Esophagus muscularis mucosa (tissue), 4 donors: ENCODE results near the gene RNU2-1. TPM values are rescaled to one million over a fixed set of nuclear protein-coding genes. Genes with fewer than 3 reads are reported as not detected.
"Not testable (repeated sequence)": the region's sequence is repeated elsewhere in the genome, so short reads cannot be mapped to it uniquely, and the experiment has no call there.

Experiments
- DNase-seq: peaks from one replicate; pipeline ENCODE4 v3.0.0-alpha.2; 2017; ENCODE audit errors: extremely low spot score
- H3K27ac ChIP-seq, 4 donors: fragments of 200-600 bp; sonication (generic); replicated peaks in 1 of 4; 1 replicate in 3 of 4; 2 replicates in 1 of 4; pipeline ENCODE4 v1.5.1; 2016 to 2019; ENCODE audit warnings: mild to moderate bottlenecking in 1 of 4
- H3K27me3 ChIP-seq, 4 donors: fragments of 200-600 bp; sonication (generic); one replicate each; pipeline versions ENCODE4 v1.5.1 to v1.6.0; 2016 to 2019
- H3K36me3 ChIP-seq, 4 donors: fragments of 200-600 bp; sonication (generic); one replicate each; pipeline ENCODE4 v1.5.1; 2016 to 2019
- H3K4me1 ChIP-seq, 4 donors: fragments of 200-600 bp; sonication (generic); one replicate each; pipeline ENCODE4 v1.5.1; 2016 to 2019
- H3K4me3 ChIP-seq, 4 donors: fragments of 200-600 bp; sonication (generic); 1 replicate in 2 of 4; 2 replicates in 2 of 4; pipeline ENCODE4 v1.5.1; 2016 to 2019; ENCODE audit warnings: mild to moderate bottlenecking in 4 of 4, moderate library complexity in 1 of 4
- H3K9me3 ChIP-seq, 4 donors: fragments of 200-600 bp; sonication (generic); 1 replicate in 3 of 4; 2 replicates in 1 of 4; pipeline ENCODE4 v1.5.1; 2016 to 2019
- WGBS: methylation state at CpG from one replicate; pipeline ENCODE4 v1.1.5; 2018; 5-methylcytosine and 5-hydroxymethylcytosine counted together
- intact Hi-C: fragments of 100-400 bp; cut with DNase I; formaldehyde crosslinking; loops from one replicate; pipeline ENCODE4 v1.15.1; 2023
- total RNA-seq, 4 donors: library from RNA; depleted of rRNA; stranded (reverse); fragments of >200 nt; gene quantifications; one replicate each; pipeline versions ENCODE4 v1.1.0 to v1.2.1, GENCODE V29; 2016

Gene RNU2-1
- not detected for total RNA-seq

DNA sequence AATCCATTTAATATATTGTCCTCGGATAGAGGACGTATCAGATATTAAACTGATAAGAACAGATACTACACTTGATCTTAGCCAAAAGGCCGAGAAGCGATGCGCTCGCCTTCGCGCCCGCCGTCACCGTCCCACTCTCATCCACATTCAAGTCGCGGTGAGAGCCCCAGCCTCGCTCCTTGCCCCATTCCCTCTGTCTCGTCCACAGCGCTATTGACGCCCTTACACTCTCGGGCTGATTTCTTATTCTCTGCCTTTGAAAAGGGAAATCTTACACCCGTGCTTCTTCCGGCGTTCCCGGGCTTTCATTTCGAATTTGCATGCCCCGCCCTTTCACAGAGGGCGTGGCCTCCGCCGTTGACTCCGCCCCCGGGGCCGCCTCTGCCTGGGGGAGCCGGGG lies at the start of gene RNU2-1:
TSS of gene RNU2-1 (minus strand) at position 101 of the 400 bp plus-strand sequence.
- no CpG with 5 or more reads among the region's 31 CpGs for WGBS
- H3K4me3 ChIP-seq, H3K4me1 ChIP-seq, H3K36me3 ChIP-seq, H3K27me3 ChIP-seq, H3K27ac ChIP-seq, intact Hi-C loops, DNase-seq, H3K9me3 ChIP-seq: not testable (repeated sequence)

DNA sequence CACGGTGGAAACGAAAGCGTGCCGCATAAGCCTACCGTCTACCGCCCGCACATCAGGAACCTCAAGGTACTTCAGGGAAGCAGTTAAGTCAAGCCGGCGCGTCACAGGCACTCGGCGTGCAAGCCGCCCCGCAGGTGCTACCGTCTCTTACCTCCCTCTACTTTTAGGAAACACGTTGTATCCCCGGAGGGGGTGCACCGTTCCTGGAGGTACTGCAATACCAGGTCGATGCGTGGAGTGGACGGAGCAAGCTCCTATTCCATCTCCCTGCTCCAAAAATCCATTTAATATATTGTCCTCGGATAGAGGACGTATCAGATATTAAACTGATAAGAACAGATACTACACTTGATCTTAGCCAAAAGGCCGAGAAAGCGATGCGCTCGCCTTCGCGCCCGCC lies 39.1 kb upstream of the RNU2-1 start:
- WGBS = no CpG with 5 or more reads among the region's 30 CpGs
- intact Hi-C loops, H3K9me3 ChIP-seq, H3K27me3 ChIP-seq, H3K36me3 ChIP-seq, H3K4me3 ChIP-seq, H3K4me1 ChIP-seq, H3K27ac ChIP-seq, DNase-seq: not testable (repeated sequence)

DNA sequence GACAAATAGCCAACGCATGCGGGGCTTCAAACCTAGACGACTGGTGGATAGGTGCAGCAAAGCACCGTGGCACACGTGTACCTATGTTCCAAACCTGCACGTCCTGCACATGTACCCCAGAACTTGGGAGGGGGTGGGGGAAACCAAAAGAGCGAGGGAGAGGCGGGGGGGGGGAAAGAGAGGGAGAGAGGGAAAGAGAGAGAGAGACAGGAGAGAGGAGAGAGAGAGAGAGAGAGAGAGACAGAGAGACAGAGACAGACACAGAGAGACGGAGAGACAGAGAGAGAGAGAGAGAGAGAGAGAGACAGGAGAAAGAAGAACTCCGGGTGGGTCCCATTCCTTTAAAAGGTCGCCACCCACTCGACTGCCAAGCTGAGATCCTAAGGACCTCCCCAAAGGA lies 38.7 kb upstream of the RNU2-1 start:
- WGBS = no CpG with 5 or more reads among the region's 12 CpGs
- H3K27ac ChIP-seq, H3K9me3 ChIP-seq, H3K36me3 ChIP-seq, DNase-seq, H3K27me3 ChIP-seq, H3K4me3 ChIP-seq, H3K4me1 ChIP-seq, intact Hi-C loops: not testable (repeated sequence)

DNA sequence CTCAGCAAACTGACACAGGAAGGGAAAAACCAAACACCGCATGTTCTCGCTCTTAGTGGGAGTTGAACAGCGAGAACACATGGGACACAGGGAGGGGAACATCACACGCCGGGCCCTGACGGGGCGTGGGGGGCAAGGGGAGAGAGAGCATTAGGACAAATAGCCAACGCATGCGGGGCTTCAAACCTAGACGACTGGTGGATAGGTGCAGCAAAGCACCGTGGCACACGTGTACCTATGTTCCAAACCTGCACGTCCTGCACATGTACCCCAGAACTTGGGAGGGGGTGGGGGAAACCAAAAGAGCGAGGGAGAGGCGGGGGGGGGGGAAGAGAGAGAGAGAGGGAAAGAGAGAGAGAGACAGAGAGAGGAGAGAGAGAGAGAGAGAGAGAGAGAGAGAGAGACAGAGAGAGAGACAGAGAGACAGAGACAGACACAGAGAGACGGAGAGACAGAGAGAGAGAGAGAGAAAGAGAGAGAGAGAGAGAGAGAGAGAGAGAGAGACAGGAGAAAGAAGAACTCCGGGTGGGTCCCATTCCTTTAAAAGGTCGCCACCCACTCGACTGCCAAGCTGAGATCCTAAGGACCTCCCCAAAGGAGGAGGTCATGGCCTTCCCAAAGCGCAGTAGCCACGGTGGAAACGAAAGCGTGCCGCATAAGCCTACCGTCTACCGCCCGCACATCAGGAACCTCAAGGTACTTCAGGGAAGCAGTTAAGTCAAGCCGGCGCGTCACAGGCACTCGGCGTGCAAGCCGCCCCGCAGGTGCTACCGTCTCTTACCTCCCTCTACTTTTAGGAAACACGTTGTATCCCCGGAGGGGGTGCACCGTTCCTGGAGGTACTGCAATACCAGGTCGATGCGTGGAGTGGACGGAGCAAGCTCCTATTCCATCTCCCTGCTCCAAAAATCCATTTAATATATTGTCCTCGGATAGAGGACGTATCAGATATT lies 37.1 kb upstream of the RNU2-1 start:
- H3K27ac ChIP-seq, H3K4me1 ChIP-seq, H3K4me3 ChIP-seq, DNase-seq, H3K36me3 ChIP-seq, intact Hi-C loops, H3K27me3 ChIP-seq, H3K9me3 ChIP-seq: not testable (repeated sequence)
- WGBS = no CpG with 5 or more reads among the region's 43 CpGs

DNA sequence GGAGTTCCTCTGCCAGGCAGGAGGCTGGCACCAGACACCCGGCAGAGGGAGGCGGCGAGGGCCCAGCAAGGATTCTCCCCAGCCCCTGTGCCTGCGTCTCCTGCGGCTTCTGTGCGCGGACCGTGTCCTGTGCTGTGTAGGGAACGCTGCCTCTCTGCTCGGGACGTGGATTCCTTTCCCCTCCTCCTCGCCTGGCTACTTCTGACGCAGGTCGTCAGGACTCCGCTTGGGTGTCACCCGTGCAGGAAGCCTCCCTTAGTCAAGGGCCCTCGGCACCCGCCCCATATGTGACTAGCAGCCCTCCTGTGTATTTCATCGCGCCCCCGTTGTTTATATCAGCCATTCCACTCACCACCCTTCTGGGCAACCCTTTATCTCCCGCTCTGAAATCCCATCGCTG lies 12.7 kb upstream of the RNU2-1 start:
- H3K36me3 ChIP-seq, H3K9me3 ChIP-seq, intact Hi-C loops, H3K27me3 ChIP-seq, DNase-seq, H3K4me1 ChIP-seq: not testable (repeated sequence)
- 21% methylated on average over 18 of the region's 23 CpGs for WGBS
- H3K27ac ChIP-seq = peak overlapping the region in 3 of 4 donors; percentile 64 to 77 (median 76)
- H3K4me3 ChIP-seq = peak overlapping the region; percentile 24 to 50 (median 41)

DNA sequence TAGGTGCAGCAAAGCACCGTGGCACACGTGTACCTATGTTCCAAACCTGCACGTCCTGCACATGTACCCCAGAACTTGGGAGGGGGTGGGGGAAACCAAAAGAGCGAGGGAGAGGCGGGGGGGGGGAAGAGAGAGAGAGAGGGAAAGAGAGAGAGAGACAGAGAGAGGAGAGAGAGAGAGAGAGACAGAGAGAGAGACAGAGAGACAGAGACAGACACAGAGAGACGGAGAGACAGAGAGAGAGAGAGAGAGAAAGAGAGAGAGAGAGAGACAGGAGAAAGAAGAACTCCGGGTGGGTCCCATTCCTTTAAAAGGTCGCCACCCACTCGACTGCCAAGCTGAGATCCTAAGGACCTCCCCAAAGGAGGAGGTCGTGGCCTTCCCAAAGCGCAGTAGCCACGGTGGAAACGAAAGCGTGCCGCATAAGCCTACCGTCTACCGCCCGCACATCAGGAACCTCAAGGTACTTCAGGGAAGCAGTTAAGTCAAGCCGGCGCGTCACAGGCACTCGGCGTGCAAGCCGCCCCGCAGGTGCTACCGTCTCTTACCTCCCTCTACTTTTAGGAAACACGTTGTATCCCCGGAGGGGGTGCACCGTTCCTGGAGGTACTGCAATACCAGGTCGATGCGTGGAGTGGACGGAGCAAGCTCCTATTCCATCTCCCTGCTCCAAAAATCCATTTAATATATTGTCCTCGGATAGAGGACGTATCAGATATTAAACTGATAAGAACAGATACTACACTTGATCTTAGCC lies 7.0 kb upstream of the RNU2-1 start:
- H3K4me3 ChIP-seq, DNase-seq, H3K9me3 ChIP-seq, H3K36me3 ChIP-seq, H3K4me1 ChIP-seq, H3K27me3 ChIP-seq, intact Hi-C loops, H3K27ac ChIP-seq: not testable (repeated sequence)
- WGBS = no CpG with 5 or more reads among the region's 34 CpGs

DNA sequence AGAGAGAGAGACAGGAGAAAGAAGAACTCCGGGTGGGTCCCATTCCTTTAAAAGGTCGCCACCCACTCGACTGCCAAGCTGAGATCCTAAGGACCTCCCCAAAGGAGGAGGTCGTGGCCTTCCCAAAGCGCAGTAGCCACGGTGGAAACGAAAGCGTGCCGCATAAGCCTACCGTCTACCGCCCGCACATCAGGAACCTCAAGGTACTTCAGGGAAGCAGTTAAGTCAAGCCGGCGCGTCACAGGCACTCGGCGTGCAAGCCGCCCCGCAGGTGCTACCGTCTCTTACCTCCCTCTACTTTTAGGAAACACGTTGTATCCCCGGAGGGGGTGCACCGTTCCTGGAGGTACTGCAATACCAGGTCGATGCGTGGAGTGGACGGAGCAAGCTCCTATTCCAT lies 5.8 kb upstream of the RNU2-1 start:
- H3K27ac ChIP-seq, H3K27me3 ChIP-seq, H3K4me1 ChIP-seq, H3K9me3 ChIP-seq, H3K36me3 ChIP-seq, DNase-seq, H3K4me3 ChIP-seq, intact Hi-C loops: not testable (repeated sequence)
- no CpG with 5 or more reads among the region's 26 CpGs for WGBS

DNA sequence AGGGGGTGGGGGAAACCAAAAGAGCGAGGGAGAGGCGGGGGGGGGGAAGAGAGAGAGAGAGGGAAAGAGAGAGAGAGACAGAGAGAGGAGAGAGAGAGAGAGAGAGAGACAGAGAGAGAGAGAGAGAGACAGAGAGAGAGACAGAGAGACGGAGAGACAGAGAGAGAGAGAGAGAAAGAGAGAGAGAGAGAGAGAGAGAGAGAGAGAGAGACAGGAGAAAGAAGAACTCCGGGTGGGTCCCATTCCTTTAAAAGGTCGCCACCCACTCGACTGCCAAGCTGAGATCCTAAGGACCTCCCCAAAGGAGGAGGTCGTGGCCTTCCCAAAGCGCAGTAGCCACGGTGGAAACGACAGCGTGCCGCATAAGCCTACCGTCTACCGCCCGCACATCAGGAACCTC lies 514 bp downstream of the RNU2-1 start:
- WGBS = no CpG with 5 or more reads among the region's 15 CpGs
- H3K36me3 ChIP-seq, intact Hi-C loops, DNase-seq, H3K4me3 ChIP-seq, H3K27me3 ChIP-seq, H3K4me1 ChIP-seq, H3K9me3 ChIP-seq, H3K27ac ChIP-seq: not testable (repeated sequence)

DNA sequence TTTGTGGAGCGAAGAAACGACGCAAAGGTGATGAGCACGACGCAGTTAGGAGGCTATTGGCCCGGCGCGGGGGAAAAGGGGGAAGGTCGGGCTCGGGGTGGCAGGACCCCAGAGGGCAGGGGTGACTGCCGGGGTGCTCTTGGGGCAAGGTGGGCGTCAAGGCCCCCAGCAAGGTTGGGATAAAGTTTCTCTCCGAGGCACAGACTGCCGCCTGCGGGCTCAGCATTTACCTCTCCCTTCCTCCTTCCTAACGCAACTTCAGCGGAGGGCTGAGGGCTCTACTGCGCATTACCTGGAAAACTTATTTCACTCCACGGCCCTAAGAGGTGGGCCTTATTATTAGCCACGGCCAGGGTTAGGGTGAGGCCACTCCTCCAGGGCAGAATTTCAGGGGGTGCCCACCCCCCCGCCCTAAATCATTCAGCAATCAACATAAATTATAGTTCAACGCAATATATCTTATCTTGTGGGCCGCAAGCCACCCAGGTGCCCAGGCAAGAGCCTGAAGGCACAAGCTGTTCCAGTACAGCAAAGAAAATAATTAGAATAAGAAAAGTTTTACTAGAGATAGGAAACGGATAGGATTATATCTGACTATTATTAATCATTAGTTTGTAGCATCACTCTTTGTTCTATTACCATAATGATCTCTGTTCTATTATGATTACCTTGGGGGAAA lies 1.6 kb downstream of the RNU2-1 start:
- H3K27me3 ChIP-seq, H3K9me3 ChIP-seq, H3K36me3 ChIP-seq, H3K4me1 ChIP-seq, intact Hi-C loops: not testable (repeated sequence)
- Histone ChIP-seq H3K27ac (peak overlapping the region; percentile 24 to 71 (median 60)), H3K4me3 (peak overlapping the region; percentile 25 to 30 (median 26))
- peak; percentile 45 for DNase-seq
- WGBS = 77% methylated on average over 20 of the region's 24 CpGs

DNA sequence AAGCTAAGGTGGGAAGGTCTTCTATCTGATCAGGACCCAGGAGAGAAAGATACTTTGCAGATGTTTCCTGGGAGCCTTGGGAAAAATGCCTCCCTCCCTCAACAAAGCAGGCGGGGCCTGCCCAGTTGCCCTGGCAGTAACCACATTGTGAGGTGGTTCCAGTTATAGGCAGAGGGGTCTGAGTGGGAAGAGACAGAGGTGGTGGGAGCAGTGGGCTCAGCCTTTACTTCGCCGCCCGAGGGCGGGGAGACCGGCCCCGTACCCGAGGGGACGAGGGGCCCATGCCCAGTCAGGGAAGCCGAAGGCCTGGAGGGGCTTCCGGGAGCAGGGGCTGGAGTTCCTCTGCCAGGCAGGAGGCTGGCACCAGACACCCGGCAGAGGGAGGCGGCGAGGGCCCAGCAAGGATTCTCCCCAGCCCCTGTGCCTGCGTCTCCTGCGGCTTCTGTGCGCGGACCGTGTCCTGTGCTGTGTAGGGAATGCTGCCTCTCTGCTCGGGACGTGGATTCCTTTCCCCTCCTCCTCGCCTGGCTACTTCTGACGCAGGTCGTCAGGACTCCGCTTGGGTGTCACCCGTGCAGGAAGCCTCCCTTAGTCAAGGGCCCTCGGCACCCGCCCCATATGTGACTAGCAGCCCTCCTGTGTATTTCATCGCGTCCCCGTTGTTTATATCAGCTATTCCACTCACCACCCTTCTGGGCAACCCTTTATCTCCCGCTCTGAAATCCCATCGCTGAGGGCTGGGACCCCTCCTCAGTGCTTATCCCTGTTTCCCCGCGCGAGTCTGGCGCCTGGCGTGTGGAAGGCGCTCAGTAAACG lies 2.4 kb downstream of the RNU2-1 start:
- 77% methylated on average over 11 of the region's 40 CpGs for WGBS
- H3K4me1 ChIP-seq, H3K9me3 ChIP-seq, H3K27me3 ChIP-seq, intact Hi-C loops, DNase-seq, H3K36me3 ChIP-seq: not testable (repeated sequence)
- Histone ChIP-seq H3K27ac (peak overlapping the region; percentile 24 to 76 (median 70)), H3K4me3 (peak overlapping the region; percentile 25 to 30 (median 26))

DNA sequence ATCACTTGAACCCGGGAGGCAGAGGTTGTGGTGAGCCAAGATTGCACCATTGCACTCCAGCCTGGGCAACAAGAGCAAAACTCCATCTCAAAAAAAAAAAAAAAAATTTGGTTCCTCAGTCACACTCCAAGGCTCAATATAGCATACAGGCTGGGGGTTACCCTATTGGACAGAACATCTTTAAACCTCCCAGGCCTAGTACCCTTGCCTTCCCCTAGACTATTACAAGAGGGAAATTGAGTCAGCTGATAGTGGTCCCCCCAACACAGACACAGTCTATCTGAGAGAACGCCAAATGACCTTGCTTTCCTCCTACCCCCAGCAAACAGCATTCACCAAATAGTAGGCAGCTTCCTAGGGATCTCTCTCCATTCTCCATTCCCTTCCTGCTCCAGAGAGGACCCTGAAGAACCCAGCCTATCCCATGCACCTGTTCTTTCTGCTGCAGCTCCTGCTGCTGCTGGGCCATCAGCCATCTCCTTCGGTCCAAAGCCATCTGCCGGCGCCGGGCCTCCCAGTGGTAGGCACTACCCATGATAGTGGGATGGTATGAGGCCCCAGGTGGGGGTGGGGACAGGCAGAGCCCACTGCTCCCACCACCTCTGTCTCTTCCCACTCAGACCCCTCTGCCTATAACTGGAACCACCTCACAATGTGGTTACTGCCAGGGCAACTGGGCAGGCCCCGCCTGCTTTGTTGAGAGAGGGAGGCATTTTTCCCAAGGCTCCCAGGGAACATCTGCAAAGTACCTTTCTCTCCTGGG lies 5.6 kb downstream of the RNU2-1 start, which contains the start of gene CCDC200:
TSS of gene CCDC200 (minus strand) at position 604 of the 763 bp plus-strand sequence. CDS start at position 535, 69 bp downstream.
- H3K27ac ChIP-seq, H3K9me3 ChIP-seq, H3K4me3 ChIP-seq, H3K4me1 ChIP-seq, H3K27me3 ChIP-seq, intact Hi-C loops, DNase-seq: not testable (repeated sequence)
- peaks cover 0 to 21% (median 11%) of the 10 kb centered on the region in 4 donors for H3K36me3 ChIP-seq
- WGBS = no CpG with 5 or more reads among the region's 7 CpGs
